K562 (cell line): ENCODE measurements around the gene TAS2R4.

Source experiments
- ATF6 ChIP-seq: sonication (generic); formaldehyde crosslinking; IDR thresholded peaks from 2 replicates; pipeline ENCODE4 v1.4.0; 2020; ENCODE audit warnings: mild to moderate bottlenecking, missing genetic modification reagents
- CHD4 ChIP-seq: fragments of 200-600 bp; sonication (generic); IDR thresholded peaks from 3 replicates; pipeline ENCODE4 v1.6.1; 2012; ENCODE audit warnings: low read depth, mild to moderate bottlenecking, mixed read lengths, low read length, inconsistent platforms; ENCODE audit not compliant: insufficient read depth, insufficient replicate concordance, poor library complexity, severe bottlenecking
- MLLT1 ChIP-seq, 2 experiments: fragments of 450-650 bp; IDR thresholded peaks; 2 replicates each; pipeline ENCODE4 v1.6.1; 2016
- POLR2H ChIP-seq: IDR thresholded peaks from 2 replicates; pipeline ENCODE4 v1.6.1; 2016; ENCODE audit warnings: missing genetic modification characterization, low read depth, mild to moderate bottlenecking, control low read depth, missing compliant biosample characterization, moderate library complexity
- RCOR1 ChIP-seq, 2 experiments: IDR thresholded peaks; 2 replicates each; pipeline ENCODE4 v1.6.1; 2012; ENCODE audit warnings: low read depth in 2 of 2, low read length in 2 of 2, borderline replicate concordance in 1 of 2, improper control_type of control experiment in 1 of 2
- U2AF2 ChIP-seq: fragments of 200-400 bp; formaldehyde crosslinking; optimal IDR thresholded peaks from 2 replicates; pipeline ENCODE3; 2017; ENCODE audit warnings: low read depth, mild to moderate bottlenecking, low read length

GRCh38 chr7:141729020-141729419 lies 47.5 kb upstream of the TAS2R4 start:
- TF ChIP-seq CHD4 (no peak), MLLT1 (IDR thresholded peaks at IDR 0.05) (no peak), U2AF2 (no peak), RCOR1 (IDR thresholded peaks at IDR 0.05; ENCODE audit: borderline replicate concordance in 1 of 2, low read depth in 2 of 2, low read length in 2 of 2) (no peak), POLR2H (tag) (no peak), ATF6 (CRISPR knock-in tag) (no peak)
